IMR-90 (cell line): ENCODE results near the gene SLC6A9. TPM values are rescaled to one million over a fixed set of nuclear protein-coding genes. Genes with fewer than 3 reads are reported as not detected.

Experiments used
- ATAC-seq: fragments of 200-7000 bp; cut with Tn5 transposase; 2 replicates; pipeline ENCODE4 v1.9.1; 2020; ENCODE audit warnings: low read depth, mild to moderate bottlenecking, moderate library complexity
- BruUV-seq: library from RNA; stranded (reverse); fragments of 400-500 nt; replicated peaks from 2 replicates; lab custom pipeline; 2021; lab: Mats Ljungman, UMichigan
- CTCF ChIA-PET: fragments of 300-600 bp; formaldehyde crosslinking; extraction: SDS; loops from one replicate; lab custom pipeline; 2021; ENCODE audit warnings: antibody characterized with exemption; lab: Yijun Ruan, JAX
- POLR2A ChIA-PET: fragments of 300-600 bp; sonication (Branson Sonifier 250); formaldehyde crosslinking; loops from one replicate; lab custom pipeline; 2022; ENCODE audit warnings: antibody characterized with exemption; ENCODE audit not compliant: unreplicated experiment; lab: Charles Lee
- DNase-seq: peaks from one replicate; pipeline ENCODE4 v3.0.0; 2013
- H2AFZ ChIP-seq: replicated peaks from 2 replicates; pipeline ENCODE3; 2013; ENCODE audit warnings: low read length, mild to moderate bottlenecking; ENCODE audit not compliant: poor library complexity
- H2AK5ac ChIP-seq: 2 replicates; pipeline ENCODE4 v1.6.1; 2013; ENCODE audit warnings: low read depth, low read length, inconsistent platforms
- H2AK9ac ChIP-seq: replicated peaks from 2 replicates; pipeline ENCODE3; 2013; ENCODE audit warnings: mild to moderate bottlenecking, low read depth, low read length, moderate library complexity; ENCODE audit not compliant: poor library complexity
- H2BK120ac ChIP-seq: 2 replicates; pipeline ENCODE4 v1.6.1; 2013; ENCODE audit warnings: low read depth, low read length, inconsistent platforms
- H2BK15ac ChIP-seq: 3 replicates; pipeline ENCODE4 v1.6.1; 2013; ENCODE audit warnings: low read depth, low read length, inconsistent platforms
- H2BK20ac ChIP-seq: 2 replicates; pipeline ENCODE4 v1.6.1; 2013; ENCODE audit warnings: low read depth, mild to moderate bottlenecking, inconsistent platforms, low read length, moderate library complexity
- H2BK5ac ChIP-seq: 2 replicates; pipeline ENCODE4 v1.6.1; 2013; ENCODE audit warnings: mild to moderate bottlenecking, low read depth, low read length, inconsistent platforms; ENCODE audit not compliant: poor library complexity, severe bottlenecking
- H3K14ac ChIP-seq: replicated peaks from 2 replicates; pipeline ENCODE4 v1.6.1; 2013; ENCODE audit warnings: low read depth, low read length, inconsistent platforms
- H3K18ac ChIP-seq: 2 replicates; pipeline ENCODE4 v1.6.1; 2013; ENCODE audit warnings: low read depth, low read length, control low read depth
- H3K23ac ChIP-seq: 2 replicates; pipeline ENCODE4 v1.6.1; 2013; ENCODE audit warnings: low read depth, low read length, inconsistent platforms
- H3K27ac ChIP-seq: 2 replicates; pipeline ENCODE4 v1.5.1; 2013; ENCODE audit warnings: mild to moderate bottlenecking, control low read depth, low read length; ENCODE audit not compliant: insufficient read depth
- H3K27me3 ChIP-seq: 2 replicates; pipeline ENCODE4 v1.6.1; 2013; ENCODE audit warnings: low read length; ENCODE audit not compliant: control insufficient read depth, insufficient read depth
- H3K36me3 ChIP-seq: 2 replicates; pipeline ENCODE4 v1.6.1; 2013; ENCODE audit warnings: low read length, mixed read lengths; ENCODE audit not compliant: control insufficient read depth, insufficient read depth
- H3K4ac ChIP-seq: 2 replicates; pipeline ENCODE4 v1.6.1; 2013; ENCODE audit warnings: low read depth, low read length, inconsistent platforms
- H3K4me1 ChIP-seq: 2 replicates; pipeline ENCODE4 v1.6.1; 2013; ENCODE audit warnings: low read length, mixed read lengths; ENCODE audit not compliant: control insufficient read depth, insufficient read depth
- H3K4me2 ChIP-seq: 2 replicates; pipeline ENCODE4 v1.6.1; 2013; ENCODE audit warnings: low read depth, mild to moderate bottlenecking, control low read depth, low read length, moderate library complexity
- H3K4me3 ChIP-seq: 2 replicates; pipeline ENCODE4 v1.5.1; 2013; ENCODE audit warnings: low read depth, mild to moderate bottlenecking, control low read depth, low read length, moderate library complexity; ENCODE audit not compliant: insufficient read depth
- H3K56ac ChIP-seq: 2 replicates; pipeline ENCODE4 v1.6.1; 2013; ENCODE audit warnings: low read length, inconsistent platforms; ENCODE audit not compliant: insufficient read depth; ENCODE audit errors: extremely low read depth
- H3K79me1 ChIP-seq, 2 experiments: 2 replicates each; pipeline ENCODE4 v1.6.1; 2013; ENCODE audit warnings: low read length in 2 of 2, inconsistent platforms in 1 of 2, low read depth in 1 of 2
- H3K9ac ChIP-seq: 2 replicates; pipeline ENCODE4 v1.6.1; 2013; ENCODE audit warnings: low read depth, low read length, control low read depth
- H3K9me1 ChIP-seq: 2 replicates; pipeline ENCODE4 v1.6.1; 2013; ENCODE audit warnings: low read length, inconsistent platforms; ENCODE audit not compliant: insufficient read depth
- H3K9me3 ChIP-seq: 2 replicates; pipeline ENCODE4 v1.6.1; 2013; ENCODE audit warnings: low read length; ENCODE audit not compliant: control insufficient read depth, insufficient read depth
- H4K20me1 ChIP-seq: 2 replicates; pipeline ENCODE4 v1.6.1; 2013; ENCODE audit warnings: low read length, inconsistent platforms; ENCODE audit not compliant: insufficient read depth
- H4K5ac ChIP-seq: 2 replicates; pipeline ENCODE4 v1.6.1; 2013; ENCODE audit warnings: mild to moderate bottlenecking, low read depth, low read length, control low read depth
- H4K8ac ChIP-seq, 2 experiments: 2 replicates each; pipeline ENCODE4 v1.6.1; 2013; ENCODE audit warnings: low read depth in 2 of 2, low read length in 2 of 2, control low read depth in 1 of 2, inconsistent platforms in 1 of 2
- H4K91ac ChIP-seq: 2 replicates; pipeline ENCODE4 v1.6.1; 2013; ENCODE audit warnings: low read depth, low read length, inconsistent platforms; ENCODE audit not compliant: insufficient read depth
- BHLHE40 ChIP-seq: fragments of 150-350 bp; IDR thresholded peaks from 2 replicates; pipeline ENCODE4 v1.6.1; 2016; ENCODE audit warnings: mild to moderate bottlenecking, low read depth, low read length
- FOS ChIP-seq: fragments of 150-350 bp; IDR thresholded peaks from 2 replicates; pipeline ENCODE4 v1.6.1; 2016; ENCODE audit warnings: low read depth, low read length
- MAFK ChIP-seq: IDR thresholded peaks from 2 replicates; pipeline ENCODE4 v1.6.1; 2012; ENCODE audit warnings: low read depth, low read length, improper control_type of control experiment
- MAZ ChIP-seq: IDR thresholded peaks from 2 replicates; pipeline ENCODE4 v1.6.1; 2012; ENCODE audit warnings: low read depth, mild to moderate bottlenecking, low read length, improper control_type of control experiment, moderate library complexity, borderline replicate concordance
- MXI1 ChIP-seq: IDR thresholded peaks from 2 replicates; pipeline ENCODE4 v1.6.1; 2012; ENCODE audit warnings: low read depth, mild to moderate bottlenecking, low read length, moderate library complexity, borderline replicate concordance
- NFE2L2 ChIP-seq: fragments of 150-350 bp; IDR thresholded peaks from 2 replicates; pipeline ENCODE4 v1.6.1; 2016; ENCODE audit warnings: low read depth, mild to moderate bottlenecking, low read length
- POLR2A ChIP-seq: IDR thresholded peaks from 2 replicates; pipeline ENCODE4 v1.6.1; 2012; ENCODE audit warnings: mild to moderate bottlenecking, low read depth, low read length
- RAD21 ChIP-seq: IDR thresholded peaks from 2 replicates; pipeline ENCODE4 v1.6.1; 2012; ENCODE audit warnings: low read length, improper control_type of control experiment
- RFX5 ChIP-seq: IDR thresholded peaks from 2 replicates; pipeline ENCODE4 v1.8.0; 2012; ENCODE audit warnings: low read depth, mild to moderate bottlenecking, low read length, moderate library complexity
- SMC3 ChIP-seq: fragments of 150-350 bp; IDR thresholded peaks from 2 replicates; pipeline ENCODE4 v1.6.1; 2016; ENCODE audit warnings: low read depth, mild to moderate bottlenecking, antibody characterized with exemption, low read length, moderate library complexity
- WGBS, 2 experiments: methylation state at CpG; one replicate each; pipeline versions ENCODE4 v1.1.5 to v1.1.7; 2013; ENCODE audit warnings: missing lambda C conversion rate in 2 of 2; ENCODE audit not compliant: insufficient read length in 1 of 2; ENCODE audit errors: extremely low coverage in 2 of 2; 5-methylcytosine and 5-hydroxymethylcytosine counted together
- dilution Hi-C: fragments of 300-500 bp; cut with HindIII; formaldehyde crosslinking; loops from one replicate; pipeline ENCODE4 v1.14.3; 2018; ENCODE audit warnings: low sequenced_read_pairs; ENCODE audit not compliant: unreplicated experiment
- in situ Hi-C: fragments of 300-500 bp; cut with MboI; formaldehyde crosslinking; loops from 3 replicates; pipeline ENCODE4 v1.14.3; 2019; ENCODE audit warnings: low sequenced_read_pairs, inconsistent platforms, mixed read lengths
- intact Hi-C: fragments of 100-400 bp; cut with micrococcal nuclease; formaldehyde crosslinking; loops from 2 replicates; pipeline ENCODE4 v1.10.0; 2022
- polyA plus RNA-seq, 3 experiments: library from polyadenylated mRNA; depleted of rRNA; stranded (reverse); fragments of >200 nt; gene quantifications; 2 replicates each; pipeline ENCODE4 v1.2.3, GENCODE V29; 2012; ENCODE audit warnings: low replicate concordance in 1 of 3
- total RNA-seq: library from RNA; depleted of rRNA; stranded (reverse); fragments of >200 nt; gene quantifications from 2 replicates; pipeline ENCODE4 v1.2.3, GENCODE V29; 2012
- TF ChIP-seq, protein P1 (sequence below): fragments of 150-350 bp; IDR thresholded peaks from 2 replicates; pipeline ENCODE4 v1.6.1; 2016; ENCODE audit warnings: low read depth, mild to moderate bottlenecking, low read length, moderate library complexity, borderline replicate concordance
- TF ChIP-seq, protein P2 (sequence below): fragments of 150-350 bp; IDR thresholded peaks from 2 replicates; pipeline ENCODE4 v1.6.1; 2017; ENCODE audit warnings: mild to moderate bottlenecking, antibody characterized with exemption, low read length, low read depth
- TF ChIP-seq, protein P3 (sequence below): conservative IDR thresholded peaks from 2 replicates; pipeline ENCODE4 v1.5.1; 2012; ENCODE audit warnings: mild to moderate bottlenecking, low read depth, low read length, improper control_type of control experiment

Gene SLC6A9
- total and polyA plus RNA-seq, 2 of the 4 experiments (the other 2 are of a cell fraction): 2.0 to 6.6 TPM

DNA sequence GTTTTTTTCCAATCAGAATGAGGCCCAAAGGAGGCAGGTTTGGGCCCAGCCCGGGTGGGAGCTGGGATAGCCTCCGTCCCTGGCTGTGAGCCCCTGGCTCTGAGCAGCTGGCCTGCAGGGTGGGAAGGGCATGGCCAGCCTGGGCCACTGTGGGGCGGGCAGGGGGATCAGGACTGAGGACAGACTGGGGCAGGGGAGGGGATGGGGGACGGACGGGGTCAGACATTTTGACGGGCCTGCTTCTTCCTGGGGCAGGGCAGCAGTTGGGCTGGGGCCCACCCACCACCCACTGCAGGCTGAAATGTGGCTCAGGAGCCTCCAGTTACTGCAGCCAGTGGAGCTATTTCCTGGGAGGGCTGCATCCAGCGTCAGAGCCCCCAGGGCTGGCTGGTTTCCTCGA, 2.5 kb upstream of the SLC6A9 start:
- no peak for ATAC-seq
- peaks cover 7% of the 10 kb centered on the region; the same call in 1 of the 2 replicates for H3K9me1 ChIP-seq
- H3K4me2 ChIP-seq: no peak overlapping the region
- no TSS peak for BruUV-seq
- H2AK5ac ChIP-seq: no peak overlapping the region
- in situ Hi-C loops: no loop called here
- H3K79me1 ChIP-seq: peaks cover 0 to 11% of the 10 kb centered on the region in 2 experiments; a peak in 2 of 4 replicates
- dilution Hi-C loops: no loop called here
- no peaks in the 10 kb centered on the region for H4K20me1 ChIP-seq
- no peak for TF ChIP-seq BHLHE40
- TF ChIP-seq, protein P1, sequence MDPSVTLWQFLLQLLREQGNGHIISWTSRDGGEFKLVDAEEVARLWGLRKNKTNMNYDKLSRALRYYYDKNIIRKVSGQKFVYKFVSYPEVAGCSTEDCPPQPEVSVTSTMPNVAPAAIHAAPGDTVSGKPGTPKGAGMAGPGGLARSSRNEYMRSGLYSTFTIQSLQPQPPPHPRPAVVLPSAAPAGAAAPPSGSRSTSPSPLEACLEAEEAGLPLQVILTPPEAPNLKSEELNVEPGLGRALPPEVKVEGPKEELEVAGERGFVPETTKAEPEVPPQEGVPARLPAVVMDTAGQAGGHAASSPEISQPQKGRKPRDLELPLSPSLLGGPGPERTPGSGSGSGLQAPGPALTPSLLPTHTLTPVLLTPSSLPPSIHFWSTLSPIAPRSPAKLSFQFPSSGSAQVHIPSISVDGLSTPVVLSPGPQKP: no peak
- TF ChIP-seq, protein P2, sequence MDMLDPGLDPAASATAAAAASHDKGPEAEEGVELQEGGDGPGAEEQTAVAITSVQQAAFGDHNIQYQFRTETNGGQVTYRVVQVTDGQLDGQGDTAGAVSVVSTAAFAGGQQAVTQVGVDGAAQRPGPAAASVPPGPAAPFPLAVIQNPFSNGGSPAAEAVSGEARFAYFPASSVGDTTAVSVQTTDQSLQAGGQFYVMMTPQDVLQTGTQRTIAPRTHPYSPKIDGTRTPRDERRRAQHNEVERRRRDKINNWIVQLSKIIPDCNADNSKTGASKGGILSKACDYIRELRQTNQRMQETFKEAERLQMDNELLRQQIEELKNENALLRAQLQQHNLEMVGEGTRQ: no peak
- TF ChIP-seq RFX5: no peak
- no peak for TF ChIP-seq SMC3
- no peak for TF ChIP-seq NFE2L2
- TF ChIP-seq, protein P3, sequence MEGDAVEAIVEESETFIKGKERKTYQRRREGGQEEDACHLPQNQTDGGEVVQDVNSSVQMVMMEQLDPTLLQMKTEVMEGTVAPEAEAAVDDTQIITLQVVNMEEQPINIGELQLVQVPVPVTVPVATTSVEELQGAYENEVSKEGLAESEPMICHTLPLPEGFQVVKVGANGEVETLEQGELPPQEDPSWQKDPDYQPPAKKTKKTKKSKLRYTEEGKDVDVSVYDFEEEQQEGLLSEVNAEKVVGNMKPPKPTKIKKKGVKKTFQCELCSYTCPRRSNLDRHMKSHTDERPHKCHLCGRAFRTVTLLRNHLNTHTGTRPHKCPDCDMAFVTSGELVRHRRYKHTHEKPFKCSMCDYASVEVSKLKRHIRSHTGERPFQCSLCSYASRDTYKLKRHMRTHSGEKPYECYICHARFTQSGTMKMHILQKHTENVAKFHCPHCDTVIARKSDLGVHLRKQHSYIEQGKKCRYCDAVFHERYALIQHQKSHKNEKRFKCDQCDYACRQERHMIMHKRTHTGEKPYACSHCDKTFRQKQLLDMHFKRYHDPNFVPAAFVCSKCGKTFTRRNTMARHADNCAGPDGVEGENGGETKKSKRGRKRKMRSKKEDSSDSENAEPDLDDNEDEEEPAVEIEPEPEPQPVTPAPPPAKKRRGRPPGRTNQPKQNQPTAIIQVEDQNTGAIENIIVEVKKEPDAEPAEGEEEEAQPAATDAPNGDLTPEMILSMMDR: no peak
- TF ChIP-seq RAD21: no peak
- TF ChIP-seq POLR2A: no peak
- TF ChIP-seq FOS: no peak
- TF ChIP-seq MAFK: no peak
- no peak for TF ChIP-seq MXI1
- TF ChIP-seq MAZ: no peak
- H2BK20ac ChIP-seq: no peak overlapping the region
- no peak for DNase-seq
- H3K4me3 ChIP-seq: no peak overlapping the region
- CTCF ChIA-PET: interaction anchor here (1.7 kb wide), 1 partner anchor 14 kb away, joined by 4 read pairs; no protein-coding TSS in a partner anchor
- no peak overlapping the region for H2AK9ac ChIP-seq
- H2BK120ac ChIP-seq: no peak overlapping the region
- H3K23ac ChIP-seq: no peak overlapping the region
- no peaks in the 10 kb centered on the region for H3K9me3 ChIP-seq
- H2AFZ ChIP-seq: no peak overlapping the region
- H4K91ac ChIP-seq: no peak overlapping the region
- no peaks in the 10 kb centered on the region for H3K27me3 ChIP-seq
- no peak overlapping the region for H3K56ac ChIP-seq
- no peak overlapping the region for H2BK5ac ChIP-seq
- no peaks in the 10 kb centered on the region for H3K36me3 ChIP-seq
- H4K8ac ChIP-seq: no peak overlapping the region
- WGBS, 2 experiments: 40% methylated on average over 3 of the region's 8 CpGs; no CpG with 5 or more reads in 1 of the 2 experiments
- H3K27ac ChIP-seq: no peak overlapping the region
- no peak overlapping the region for H2BK15ac ChIP-seq
- H4K5ac ChIP-seq: no peak overlapping the region
- no peak overlapping the region for H3K18ac ChIP-seq
- H3K9ac ChIP-seq: no peak overlapping the region
- no peak overlapping the region for H3K14ac ChIP-seq
- H3K4ac ChIP-seq: no peak overlapping the region
- POLR2A ChIA-PET: no interaction called here
- peaks cover 14% of the 10 kb centered on the region; the same call in 1 of the 2 replicates for H3K4me1 ChIP-seq
- intact Hi-C loops: no loop called here
